Measurements from ENCODE around the gene C10orf71.

The C10orf71 gene

DNA sequence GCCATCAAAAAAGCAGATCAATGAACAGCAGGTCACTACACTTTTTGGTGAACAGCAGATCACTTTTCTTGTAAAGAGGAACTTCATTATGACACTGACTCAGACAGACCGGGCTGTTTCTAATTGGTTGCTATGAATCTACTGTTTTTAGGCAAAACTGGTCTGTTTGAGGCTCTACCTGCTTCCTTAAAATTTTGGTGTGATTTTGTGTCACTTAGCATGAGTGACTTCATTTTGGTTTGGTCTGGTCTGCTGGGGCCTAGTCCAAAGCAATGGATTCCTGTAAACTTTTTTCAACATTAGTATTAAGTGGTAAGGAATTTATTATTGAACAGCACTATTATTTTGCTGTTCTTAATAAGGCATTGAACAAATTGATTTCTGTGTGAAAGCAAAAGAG is 41.8 kb upstream of the C10orf71 start:
- no peak for DNase-seq (ENCODE audit: low read depth)

DNA sequence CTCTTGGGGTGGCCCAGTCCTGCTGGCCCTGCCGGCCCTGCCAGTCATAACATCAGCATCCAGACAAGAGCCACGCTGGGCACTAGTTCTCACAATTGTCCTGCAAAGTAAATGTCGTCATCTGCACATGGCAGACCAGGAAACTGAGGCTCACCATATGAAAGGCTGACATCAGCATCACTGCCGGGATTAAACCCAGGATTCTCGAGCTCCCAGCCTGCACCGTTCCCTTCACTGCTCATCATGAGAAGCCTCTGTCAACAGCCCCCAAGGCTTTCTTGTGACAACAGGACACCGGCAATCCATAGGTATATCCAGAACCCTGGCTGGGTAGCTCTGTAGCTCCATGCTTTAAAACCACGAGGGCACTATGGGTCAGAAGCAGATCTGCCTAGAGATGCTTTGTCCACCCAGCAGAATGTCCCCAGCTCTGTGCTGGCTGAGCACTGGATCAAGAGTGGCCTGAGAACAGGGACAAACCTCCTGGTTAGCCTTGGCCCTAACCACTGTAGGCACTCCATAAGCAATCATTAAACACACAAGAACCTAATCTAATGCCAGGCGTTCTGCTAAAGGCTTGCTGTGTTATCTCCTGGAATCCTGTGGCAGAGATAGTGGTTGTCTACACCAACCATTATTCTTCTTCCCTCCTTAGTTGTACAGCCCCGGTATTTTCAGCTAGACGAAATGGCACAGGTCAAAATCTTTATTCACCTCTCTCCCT is 41.2 kb upstream of the C10orf71 start:
- DNase-seq (ENCODE audit: low read depth), result no peak
- H3K4me3 ChIP-seq (ENCODE audit: low read length), result no peak overlapping the region
- TF ChIP-seq, protein P1, sequence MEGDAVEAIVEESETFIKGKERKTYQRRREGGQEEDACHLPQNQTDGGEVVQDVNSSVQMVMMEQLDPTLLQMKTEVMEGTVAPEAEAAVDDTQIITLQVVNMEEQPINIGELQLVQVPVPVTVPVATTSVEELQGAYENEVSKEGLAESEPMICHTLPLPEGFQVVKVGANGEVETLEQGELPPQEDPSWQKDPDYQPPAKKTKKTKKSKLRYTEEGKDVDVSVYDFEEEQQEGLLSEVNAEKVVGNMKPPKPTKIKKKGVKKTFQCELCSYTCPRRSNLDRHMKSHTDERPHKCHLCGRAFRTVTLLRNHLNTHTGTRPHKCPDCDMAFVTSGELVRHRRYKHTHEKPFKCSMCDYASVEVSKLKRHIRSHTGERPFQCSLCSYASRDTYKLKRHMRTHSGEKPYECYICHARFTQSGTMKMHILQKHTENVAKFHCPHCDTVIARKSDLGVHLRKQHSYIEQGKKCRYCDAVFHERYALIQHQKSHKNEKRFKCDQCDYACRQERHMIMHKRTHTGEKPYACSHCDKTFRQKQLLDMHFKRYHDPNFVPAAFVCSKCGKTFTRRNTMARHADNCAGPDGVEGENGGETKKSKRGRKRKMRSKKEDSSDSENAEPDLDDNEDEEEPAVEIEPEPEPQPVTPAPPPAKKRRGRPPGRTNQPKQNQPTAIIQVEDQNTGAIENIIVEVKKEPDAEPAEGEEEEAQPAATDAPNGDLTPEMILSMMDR (IDR thresholded peaks at IDR 0.05; ENCODE audit: insufficient read depth, low read depth, low read length, missing control alignments), result no peak

More for the DNA sequence above, 41.8 kb upstream of the C10orf71 start:
- H3K4me3 ChIP-seq (ENCODE audit: low read length), result no peak overlapping the region
- TF ChIP-seq, protein P1 (IDR thresholded peaks at IDR 0.05; ENCODE audit: insufficient read depth, low read depth, low read length, missing control alignments), result no peak

DNA sequence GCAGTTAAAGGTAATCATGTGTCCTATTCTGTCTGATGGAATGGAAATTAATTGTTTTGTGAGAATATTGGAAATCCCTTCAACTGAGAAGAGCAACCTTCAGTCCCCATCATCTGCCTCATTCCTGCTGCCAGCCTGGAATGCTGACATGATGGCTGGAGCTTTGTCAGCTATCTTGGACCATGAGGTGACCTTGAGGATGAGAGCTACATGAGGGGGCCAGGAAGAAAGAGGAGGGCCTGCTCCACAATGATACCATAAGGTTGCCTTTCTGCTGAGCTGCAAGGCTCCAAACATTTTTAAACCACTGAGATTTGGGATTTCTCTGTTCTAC is 40.7 kb upstream of the C10orf71 start:
- TF ChIP-seq, protein P1 (IDR thresholded peaks at IDR 0.05; ENCODE audit: insufficient read depth, low read depth, low read length, missing control alignments), result no peak
- no peak for DNase-seq (ENCODE audit: low read depth)
- H3K4me3 ChIP-seq (ENCODE audit: low read length), result no peak overlapping the region

DNA sequence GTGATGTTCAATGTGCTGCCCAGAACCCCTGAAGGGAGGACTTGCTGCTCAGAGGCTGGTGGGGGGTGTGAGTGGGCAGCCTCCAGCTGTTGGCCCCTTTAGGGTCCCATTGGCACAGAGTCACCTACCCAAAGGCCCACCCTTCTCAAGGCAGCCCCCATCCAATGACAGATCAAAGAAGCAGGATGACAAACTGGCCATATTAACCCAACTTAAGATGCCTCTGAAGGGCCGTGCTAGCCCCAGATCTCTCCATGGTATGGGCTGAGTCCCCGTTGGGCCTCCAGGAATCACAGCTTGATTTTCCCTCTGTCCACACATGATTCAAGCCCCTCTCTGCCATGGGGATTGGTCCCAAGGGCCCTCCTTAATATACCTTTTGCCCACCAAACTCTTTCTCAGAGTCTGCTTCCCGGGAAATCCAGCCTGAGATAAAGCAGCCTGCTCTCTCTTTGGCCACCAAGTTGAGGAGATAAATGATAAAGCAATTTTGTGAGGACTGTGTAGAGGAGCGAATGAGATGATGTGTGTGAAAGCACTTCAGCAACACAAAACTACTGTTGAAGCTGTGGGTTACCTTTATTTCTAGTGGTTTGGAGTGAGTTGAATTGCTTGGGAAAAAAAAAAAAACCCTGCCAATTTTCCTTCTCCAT is 38.2 kb upstream of the C10orf71 start:
- H3K4me3 ChIP-seq (ENCODE audit: low read length), result no peak overlapping the region
- DNase-seq (ENCODE audit: low read depth), result no peak
- TF ChIP-seq, protein P1 (IDR thresholded peaks at IDR 0.05; ENCODE audit: insufficient read depth, low read depth, low read length, missing control alignments), result no peak

DNA sequence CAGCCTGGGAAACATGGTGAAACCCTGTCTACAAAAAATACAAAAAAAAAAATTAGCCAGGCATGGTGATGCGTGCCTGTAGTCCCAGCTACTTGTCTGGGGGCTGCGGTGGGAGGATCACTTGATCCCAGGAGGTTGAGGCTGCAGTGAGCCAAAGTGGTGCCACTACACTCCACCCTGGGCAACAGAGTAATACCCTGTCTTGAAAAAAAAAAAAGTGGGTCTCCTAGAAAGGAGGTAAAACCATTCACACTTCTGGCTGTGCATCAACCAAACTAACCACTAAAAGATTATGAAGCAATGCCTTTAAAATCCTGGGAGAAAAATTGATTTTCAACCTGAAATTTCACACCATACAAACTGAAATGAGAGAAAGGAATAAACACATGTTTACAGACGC is 35.4 kb upstream of the C10orf71 start:
- no peak overlapping the region for H3K4me3 ChIP-seq (ENCODE audit: low read length)
- DNase-seq (ENCODE audit: low read depth), result no peak
- TF ChIP-seq, protein P1 (IDR thresholded peaks at IDR 0.05; ENCODE audit: insufficient read depth, low read depth, low read length, missing control alignments), result no peak

DNA sequence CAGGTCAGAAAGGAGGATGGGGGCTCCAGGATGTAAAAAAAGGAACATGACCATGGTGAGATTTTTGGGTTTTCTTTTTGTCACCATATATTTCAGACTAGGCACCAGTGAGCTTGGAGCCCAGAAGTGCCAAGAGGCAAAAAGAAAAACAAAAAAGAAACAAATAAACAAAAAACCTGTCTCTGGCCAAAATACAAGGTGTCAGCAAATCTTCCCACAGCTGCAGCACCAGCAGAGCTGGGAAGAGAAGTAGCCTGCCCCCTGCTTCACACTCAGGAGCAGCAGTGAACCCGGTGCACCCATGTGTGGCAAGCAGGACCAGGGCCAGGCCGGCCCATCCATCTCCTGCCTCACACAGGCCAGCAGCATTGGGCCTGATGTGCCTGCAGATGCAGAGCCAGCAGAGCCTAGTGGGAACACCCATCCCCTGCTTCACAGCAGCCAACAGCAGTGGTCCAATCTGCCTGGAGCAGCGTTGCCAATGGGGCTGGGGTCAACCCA is 34.7 kb upstream of the C10orf71 start:
- TF ChIP-seq, protein P1 (IDR thresholded peaks at IDR 0.05; ENCODE audit: insufficient read depth, low read depth, low read length, missing control alignments), result no peak
- DNase-seq (ENCODE audit: low read depth), result no peak
- H3K4me3 ChIP-seq (ENCODE audit: low read length), result no peak overlapping the region
